ENCODE data around the gene TDRD5. TPM values are rescaled to one million over a fixed set of nuclear protein-coding genes. Genes with fewer than 3 reads are reported as not detected.

TDRD5 gene
- total RNA-seq, 1 donor: not detected

GRCh38 chr1:179707406-179707805 is 115.8 kb downstream of the TDRD5 start:
- TF ChIP-seq, protein P1, sequence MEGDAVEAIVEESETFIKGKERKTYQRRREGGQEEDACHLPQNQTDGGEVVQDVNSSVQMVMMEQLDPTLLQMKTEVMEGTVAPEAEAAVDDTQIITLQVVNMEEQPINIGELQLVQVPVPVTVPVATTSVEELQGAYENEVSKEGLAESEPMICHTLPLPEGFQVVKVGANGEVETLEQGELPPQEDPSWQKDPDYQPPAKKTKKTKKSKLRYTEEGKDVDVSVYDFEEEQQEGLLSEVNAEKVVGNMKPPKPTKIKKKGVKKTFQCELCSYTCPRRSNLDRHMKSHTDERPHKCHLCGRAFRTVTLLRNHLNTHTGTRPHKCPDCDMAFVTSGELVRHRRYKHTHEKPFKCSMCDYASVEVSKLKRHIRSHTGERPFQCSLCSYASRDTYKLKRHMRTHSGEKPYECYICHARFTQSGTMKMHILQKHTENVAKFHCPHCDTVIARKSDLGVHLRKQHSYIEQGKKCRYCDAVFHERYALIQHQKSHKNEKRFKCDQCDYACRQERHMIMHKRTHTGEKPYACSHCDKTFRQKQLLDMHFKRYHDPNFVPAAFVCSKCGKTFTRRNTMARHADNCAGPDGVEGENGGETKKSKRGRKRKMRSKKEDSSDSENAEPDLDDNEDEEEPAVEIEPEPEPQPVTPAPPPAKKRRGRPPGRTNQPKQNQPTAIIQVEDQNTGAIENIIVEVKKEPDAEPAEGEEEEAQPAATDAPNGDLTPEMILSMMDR (IDR thresholded peaks at IDR 0.05; ENCODE audit: insufficient read depth, low read length): no peak
- no peak overlapping the region for H3K4me3 ChIP-seq (ENCODE audit: low read depth, low read length)
- no peak for DNase-seq (ENCODE audit: low read depth)

DNA sequence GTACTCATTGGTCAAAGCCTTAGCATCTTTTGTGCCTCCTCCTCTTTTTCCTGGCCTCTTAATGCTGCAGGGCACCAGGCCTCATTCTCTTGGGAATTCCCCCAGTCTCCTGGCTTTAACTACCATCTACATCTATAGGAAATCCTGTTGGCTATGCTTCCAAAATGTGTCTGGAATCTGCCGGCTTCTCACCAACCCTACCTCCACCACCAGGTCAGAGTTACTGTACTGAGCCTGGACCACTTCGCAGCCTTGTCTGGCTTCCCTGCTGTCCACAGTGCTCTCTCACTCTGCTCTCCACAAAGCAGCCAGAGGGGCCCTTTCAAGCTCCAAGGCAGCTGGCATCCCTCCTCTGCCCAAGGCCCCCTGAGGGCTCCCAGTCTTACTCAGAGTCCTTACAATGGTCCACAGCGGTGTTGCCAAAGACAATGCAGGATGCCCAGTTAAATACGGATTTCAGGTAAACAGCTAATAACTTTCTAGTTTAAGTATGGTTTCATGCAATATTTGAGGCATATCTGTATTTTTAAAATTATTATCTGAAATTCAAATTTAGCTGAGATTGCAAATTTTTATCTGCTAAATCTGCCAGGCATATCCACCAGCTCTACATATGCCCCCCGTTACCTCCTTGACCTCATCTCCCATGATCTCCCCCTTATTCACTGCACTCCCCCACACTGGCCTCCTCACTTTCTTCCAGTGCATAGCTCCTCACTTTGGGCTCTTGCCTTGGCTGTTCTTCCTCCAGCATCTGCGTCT is 117.0 kb downstream of the TDRD5 start:
- TF ChIP-seq, protein P1 (IDR thresholded peaks at IDR 0.05; ENCODE audit: insufficient read depth, low read length): no peak
- no peak overlapping the region for H3K4me3 ChIP-seq (ENCODE audit: low read depth, low read length)
- no peak for DNase-seq (ENCODE audit: low read depth)

GRCh38 chr1:179709841-179710329 is 118.3 kb downstream of the TDRD5 start:
- peak; percentile 60 for DNase-seq (ENCODE audit: low read depth)
- TF ChIP-seq, protein P1 (IDR thresholded peaks at IDR 0.05; ENCODE audit: insufficient read depth, low read length): no peak
- no peak overlapping the region for H3K4me3 ChIP-seq (ENCODE audit: low read depth, low read length)

DNA sequence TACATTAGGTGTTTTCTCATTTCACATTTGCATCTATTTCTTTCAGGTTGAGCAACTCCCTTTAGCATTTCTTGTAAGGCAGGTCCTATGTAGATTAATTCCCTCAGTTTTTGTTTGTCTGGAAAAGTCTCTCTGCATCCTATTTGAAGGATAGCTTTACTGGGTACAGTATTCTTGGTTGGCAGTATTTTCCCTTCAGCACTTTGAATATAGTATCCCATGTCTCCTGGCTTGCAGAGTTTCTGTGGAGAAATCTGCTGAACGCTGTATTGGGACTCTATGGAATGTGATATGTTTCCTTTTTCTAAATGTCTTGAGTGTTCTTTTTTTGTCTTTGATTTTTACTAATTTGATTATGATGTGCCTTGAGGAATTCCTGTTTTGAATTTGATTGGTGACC is 122.5 kb downstream of the TDRD5 start:
- TF ChIP-seq, protein P1 (IDR thresholded peaks at IDR 0.05; ENCODE audit: insufficient read depth, low read length): no peak

GRCh38 chr1:179714623-179715022 is 123.0 kb downstream of the TDRD5 start:
- DNase-seq (ENCODE audit: low read depth): no peak
- TF ChIP-seq, protein P1 (IDR thresholded peaks at IDR 0.05; ENCODE audit: insufficient read depth, low read length): no peak
- no peak overlapping the region for H3K4me3 ChIP-seq (ENCODE audit: low read depth, low read length)

More for the DNA sequence above, 122.5 kb downstream of the TDRD5 start:
- no peak overlapping the region for H3K4me3 ChIP-seq (ENCODE audit: low read depth, low read length)
- no peak for DNase-seq (ENCODE audit: low read depth)

DNA sequence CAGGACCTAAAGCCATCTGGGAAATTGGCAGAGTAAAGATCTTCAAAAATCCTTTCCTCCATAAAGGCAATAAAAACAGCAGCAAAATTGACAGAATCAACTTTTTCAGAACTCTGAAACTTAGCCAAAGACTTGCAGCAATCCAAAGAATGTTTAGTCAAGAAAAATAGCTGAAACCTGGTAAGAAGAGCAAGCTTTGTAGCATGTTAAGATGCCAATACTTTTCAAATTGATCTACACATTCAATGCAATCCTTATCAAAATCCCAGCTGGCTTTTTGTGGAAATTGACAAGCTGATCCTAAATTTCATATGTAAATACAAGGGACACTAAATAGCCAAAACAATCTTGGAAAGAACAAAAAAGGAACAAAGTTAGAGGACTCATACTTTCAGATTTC is 127.6 kb downstream of the TDRD5 start:
- TF ChIP-seq, protein P1 (IDR thresholded peaks at IDR 0.05; ENCODE audit: insufficient read depth, low read length): no peak
- DNase-seq (ENCODE audit: low read depth): no peak
- H3K4me3 ChIP-seq (ENCODE audit: low read depth, low read length): no peak overlapping the region

Data from fibroblast of the aortic adventitia (primary cell).